ENCODE measurements around the gene ASB17.
"Not testable (repeated sequence)": the region's sequence is repeated elsewhere in the genome, so short reads cannot be mapped to it uniquely, and the experiment has no call there.

The ASB17 gene

GRCh38 chr1:75932304-75932703 lies at the start of gene ASB17:
TSS of gene ASB17 (minus strand) at chr1:75932404. CDS start at chr1:75932291, 113 bp downstream.
- no peak for DNase-seq

GRCh38 chr1:75980972-75981897 lies 49.0 kb upstream of the ASB17 start:
- no peak for DNase-seq

GRCh38 chr1:75970631-75971030 lies 38.4 kb upstream of the ASB17 start:
- no peak for DNase-seq

- peak; percentile 18 for DNase-seq
These were observed 37.3 kb upstream of the ASB17 start for GRCh38 chr1:75969550-75969949.

GRCh38 chr1:75967719-75968118 lies 35.5 kb upstream of the ASB17 start:
- DNase-seq = no peak

GRCh38 chr1:75964760-75965408 lies 32.7 kb upstream of the ASB17 start:
- DNase-seq = no peak

- not testable (repeated sequence) for DNase-seq
These were observed 32.0 kb upstream of the ASB17 start for GRCh38 chr1:75964110-75964759.

GRCh38 chr1:75954586-75954985 lies 22.4 kb upstream of the ASB17 start:
- DNase-seq = no peak

- DNase-seq = no peak
These were observed 21.3 kb upstream of the ASB17 start for GRCh38 chr1:75953461-75953860.

- DNase-seq = no peak
These were observed 19.8 kb upstream of the ASB17 start for GRCh38 chr1:75952016-75952415.

GRCh38 chr1:75950176-75950575 lies 18.0 kb upstream of the ASB17 start:
- DNase-seq = no peak

GRCh38 chr1:75943037-75943436 lies 10.8 kb upstream of the ASB17 start:
- DNase-seq = not testable (repeated sequence)

- DNase-seq = peak; percentile 43
These were observed 4.8 kb upstream of the ASB17 start for GRCh38 chr1:75937034-75937433.

GRCh38 chr1:75922698-75923097 lies 9.5 kb downstream of the ASB17 start:
- DNase-seq = no peak

GRCh38 chr1:75916834-75917233 lies 15.4 kb downstream of the ASB17 start:
- DNase-seq = no peak

- DNase-seq = peak; percentile 11
These were observed 23.5 kb downstream of the ASB17 start for GRCh38 chr1:75908717-75909152.

GRCh38 chr1:75901371-75901770 lies 30.8 kb downstream of the ASB17 start:
- no peak for DNase-seq

- DNase-seq = no peak
These were observed 47.8 kb downstream of the ASB17 start for GRCh38 chr1:75884437-75884836.

GRCh38 chr1:75879985-75880384 lies 52.2 kb downstream of the ASB17 start:
- no peak for DNase-seq

GRCh38 chr1:75870951-75871350 lies 61.3 kb downstream of the ASB17 start:
- DNase-seq = no peak
